ENCODE data around the gene TP53BP1.
A peak's percentile ranks its signal among the peaks of the same experiment; 100 is the strongest.
"Not testable (repeated sequence)": the region's sequence is repeated elsewhere in the genome, so short reads cannot be mapped to it uniquely, and the experiment has no call there.

The TP53BP1 gene

DNA sequence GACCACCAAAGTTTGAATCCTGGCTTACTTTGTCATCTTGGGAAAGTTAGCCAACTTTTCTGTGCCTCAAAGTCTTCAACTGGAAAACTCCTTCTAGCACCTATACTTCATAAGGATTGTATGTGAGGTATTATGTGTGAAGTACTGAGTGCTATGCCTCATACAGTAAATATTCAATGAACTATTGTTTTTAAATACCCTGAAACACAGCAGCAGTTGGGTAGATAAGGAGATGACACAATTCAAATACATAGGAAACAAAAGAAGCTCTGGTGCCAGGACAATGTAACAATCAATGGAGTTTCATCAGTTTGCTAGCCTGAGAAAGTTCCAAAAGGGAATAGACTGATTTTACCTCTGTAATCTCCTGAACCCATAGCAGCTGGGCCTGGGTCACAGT is 78.8 kb downstream of the TP53BP1 start:
- no peak for DNase-seq (ENCODE audit: low read depth in 2 of 2)

DNA sequence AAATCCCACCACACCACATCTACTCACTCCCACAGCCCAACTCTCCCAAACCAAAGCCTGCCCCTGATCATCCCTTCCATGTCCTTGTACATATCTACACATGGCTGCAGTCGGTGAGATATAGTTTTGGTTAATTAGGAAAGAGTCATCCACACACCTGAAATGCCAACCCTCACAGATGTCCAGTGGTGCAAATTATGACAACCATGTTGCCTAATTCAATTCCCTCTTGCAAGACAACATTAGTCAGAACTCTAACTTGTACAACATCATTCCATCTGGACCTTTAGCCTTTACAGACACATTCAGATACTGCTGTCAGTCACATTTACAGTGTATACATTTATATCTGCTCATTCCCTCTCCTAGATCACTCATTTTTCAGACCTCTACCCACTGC is 80.9 kb downstream of the TP53BP1 start:
- DNase-seq (ENCODE audit: low read depth in 2 of 2), result no peak

DNA sequence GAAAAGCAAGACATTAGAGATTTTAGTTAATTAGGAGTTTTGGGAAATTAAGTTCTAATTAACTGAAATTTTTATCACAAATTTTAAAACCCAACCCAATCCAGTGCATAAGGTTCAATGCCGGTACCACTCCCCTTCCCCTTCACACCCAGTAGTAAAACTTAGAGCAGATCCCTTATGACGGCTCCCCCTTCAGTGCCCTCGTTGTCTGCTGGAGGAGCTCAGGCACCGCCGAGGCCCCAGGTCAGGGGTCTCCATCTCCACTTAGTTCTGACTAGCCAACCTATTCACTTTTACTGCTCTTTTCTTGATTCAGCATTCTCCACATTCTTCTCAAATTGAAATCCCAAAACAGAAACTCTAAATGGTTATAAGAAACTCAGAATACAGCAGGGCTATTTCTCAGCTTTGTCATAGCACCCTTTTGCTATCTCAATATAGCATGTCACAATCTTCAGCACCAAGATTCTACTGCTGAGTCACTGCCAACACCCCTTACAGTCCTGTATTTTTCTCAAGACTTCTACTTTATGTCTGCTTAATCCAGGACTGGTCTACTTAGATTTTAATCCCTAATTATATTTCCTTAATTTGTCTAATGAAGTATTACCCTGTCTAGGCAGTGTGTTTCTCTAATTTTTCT is 82.3 kb downstream of the TP53BP1 start:
- no peak for DNase-seq (ENCODE audit: low read depth in 2 of 2)

DNA sequence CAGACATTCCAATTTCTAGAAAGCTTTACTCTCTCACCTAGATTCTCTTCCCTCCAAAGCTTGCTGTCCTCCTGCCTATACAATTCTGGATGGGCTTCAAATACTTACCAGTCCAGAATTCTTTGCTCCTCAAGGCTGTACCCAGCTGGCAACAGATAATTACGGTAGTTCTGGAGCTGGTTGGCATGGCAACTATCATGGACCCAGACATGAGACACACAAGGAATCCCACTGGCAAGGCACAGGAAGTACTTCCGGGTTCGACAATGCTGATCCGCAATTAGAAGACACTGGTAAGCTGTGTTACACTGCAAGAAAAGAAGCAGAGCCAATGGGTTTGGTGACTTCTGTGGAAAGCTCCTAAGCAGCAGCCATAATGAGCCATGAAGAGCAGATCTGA is 84.2 kb downstream of the TP53BP1 start:
- DNase-seq (ENCODE audit: low read depth in 2 of 2), result no peak

DNA sequence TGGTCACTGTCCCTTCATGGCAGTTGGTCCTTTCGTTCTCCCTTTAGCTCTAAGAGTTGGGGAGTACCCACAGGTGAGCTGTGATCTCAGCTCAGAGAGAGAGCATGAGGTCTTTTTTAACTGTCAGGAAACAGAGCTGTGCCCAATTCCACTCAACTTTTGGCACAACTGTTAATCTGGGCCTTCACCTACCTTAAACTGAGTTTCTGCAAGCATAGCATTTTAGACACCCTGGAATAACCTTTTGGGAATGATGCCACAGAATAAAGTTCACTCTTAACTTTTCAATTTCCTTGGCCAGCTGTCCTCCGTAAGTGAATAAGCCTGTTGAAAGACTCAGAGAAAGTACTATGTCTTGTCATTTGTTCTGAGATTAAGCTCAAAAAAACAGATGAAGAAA is 86.1 kb downstream of the TP53BP1 start:
- no peak for DNase-seq (ENCODE audit: low read depth in 2 of 2)

DNA sequence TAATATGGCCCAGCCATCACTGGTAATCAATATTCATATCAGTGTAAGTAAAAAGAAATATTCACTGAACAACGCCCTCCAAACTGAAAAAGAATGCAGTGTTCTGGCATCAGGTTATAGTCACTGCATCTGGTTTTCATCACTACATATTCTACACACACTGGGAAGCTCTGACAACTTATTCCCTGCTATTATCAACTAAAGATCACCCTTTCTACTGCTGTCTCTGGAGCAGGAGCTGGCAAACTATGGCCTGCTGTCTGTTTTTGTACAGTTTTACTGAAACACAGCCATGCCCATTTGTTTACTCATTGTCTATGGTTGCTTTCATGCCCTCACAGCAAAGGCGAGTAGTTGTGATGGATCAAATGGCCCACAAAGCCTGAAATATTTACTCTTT is 86.8 kb downstream of the TP53BP1 start:
- no peak for DNase-seq (ENCODE audit: low read depth in 2 of 2)

DNA sequence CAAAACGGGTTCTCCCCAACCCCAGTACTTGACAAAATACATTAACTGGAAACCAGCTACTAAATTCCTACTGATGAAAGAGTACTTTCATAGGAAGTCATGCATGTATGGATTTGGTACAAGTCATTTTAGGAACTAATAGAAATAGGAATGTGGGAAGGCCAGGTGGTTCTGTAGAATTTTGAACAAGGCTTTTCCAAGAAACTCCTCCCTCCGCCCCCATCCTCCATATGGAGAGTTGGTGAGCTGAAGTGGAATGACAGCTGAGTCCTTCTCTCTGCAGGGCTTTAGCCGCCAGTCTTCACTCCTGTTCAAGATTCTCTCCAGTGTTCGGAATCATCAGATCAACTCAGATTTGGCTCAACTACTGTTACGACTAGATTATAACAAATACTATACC is 88.8 kb downstream of the TP53BP1 start:
- DNase-seq (ENCODE audit: low read depth in 2 of 2), result no peak

DNA sequence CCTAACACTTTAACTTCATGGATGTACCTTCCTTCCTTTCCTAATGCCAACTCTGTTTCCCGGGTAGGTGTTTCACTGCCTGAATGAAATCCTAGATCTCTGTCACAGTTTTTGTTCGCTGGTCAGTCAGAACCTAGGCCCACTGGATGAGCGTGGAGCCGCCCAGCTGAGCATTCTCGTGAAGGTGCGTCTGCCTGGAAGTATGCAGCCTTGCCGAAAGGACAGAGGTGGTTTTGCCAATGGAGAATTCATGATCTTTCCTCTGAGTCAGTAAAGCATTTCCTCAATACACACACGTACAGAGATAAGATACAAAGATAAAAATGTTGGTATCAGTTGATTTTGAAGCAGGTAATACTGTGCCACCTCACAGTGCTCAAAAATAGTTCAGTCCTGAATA is 89.3 kb downstream of the TP53BP1 start:
- DNase-seq (ENCODE audit: low read depth in 2 of 2), result no peak

DNA sequence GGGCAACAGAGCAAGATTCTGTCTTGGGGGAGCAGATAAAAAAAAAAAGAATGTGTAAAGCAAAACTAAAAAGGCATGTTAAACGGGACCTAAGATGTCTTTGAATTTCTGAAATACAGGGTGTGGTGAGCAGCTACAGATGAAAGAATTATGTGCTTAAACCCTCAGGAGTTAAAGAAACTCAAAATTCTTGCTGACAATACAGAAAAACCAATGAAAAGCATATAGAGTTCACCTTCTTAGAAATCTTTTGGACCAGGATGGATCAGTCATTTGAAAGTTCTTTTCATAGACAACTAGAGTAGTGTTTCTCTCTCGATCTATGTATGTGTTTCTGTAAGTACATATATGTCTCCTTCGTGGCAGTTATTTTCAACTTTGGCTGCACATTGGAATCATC is 90.7 kb downstream of the TP53BP1 start:
- no peak for DNase-seq (ENCODE audit: low read depth in 2 of 2)

DNA sequence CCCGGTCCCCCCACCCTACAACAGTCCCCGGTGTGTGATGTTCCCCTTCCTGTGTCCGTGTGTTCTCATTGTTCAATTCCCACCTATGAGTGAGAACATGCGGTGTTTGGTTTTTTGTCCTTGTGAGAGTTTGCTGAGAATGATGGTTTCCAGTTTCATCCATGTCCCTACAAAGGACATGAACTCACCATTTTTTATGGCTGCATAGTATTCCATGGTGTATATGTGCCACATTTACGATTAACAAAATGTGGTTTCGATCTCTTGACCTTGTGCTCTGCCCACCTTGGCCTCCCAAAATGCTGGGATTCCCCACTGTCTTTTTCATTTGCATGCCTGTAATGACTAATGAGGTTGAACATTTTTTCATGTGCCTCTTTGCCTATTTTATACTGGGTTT is 99.4 kb downstream of the TP53BP1 start:
- not testable (repeated sequence) for DNase-seq (ENCODE audit: low read depth in 2 of 2)

DNA sequence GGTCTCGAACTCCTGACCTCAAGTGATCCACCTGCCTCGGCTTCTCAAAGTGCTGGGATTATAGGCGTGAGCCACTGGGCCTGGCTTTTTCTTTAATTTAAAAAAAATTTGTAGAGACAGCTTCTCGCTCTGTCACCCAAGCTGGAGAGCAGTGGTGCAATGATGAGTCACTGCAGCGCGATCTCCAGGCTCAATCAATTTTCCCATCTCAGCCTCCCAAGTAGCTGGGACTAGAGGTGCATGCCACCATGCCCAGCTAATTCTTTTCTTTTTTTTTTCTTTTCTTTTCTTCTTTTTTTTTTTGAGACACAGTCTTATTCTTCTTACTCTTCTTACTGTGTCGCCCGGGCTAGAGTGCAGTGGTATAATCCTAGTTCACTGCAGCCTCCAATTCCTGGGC is 102.2 kb downstream of the TP53BP1 start:
- DNase-seq (ENCODE audit: low read depth in 2 of 2), result no peak

DNA sequence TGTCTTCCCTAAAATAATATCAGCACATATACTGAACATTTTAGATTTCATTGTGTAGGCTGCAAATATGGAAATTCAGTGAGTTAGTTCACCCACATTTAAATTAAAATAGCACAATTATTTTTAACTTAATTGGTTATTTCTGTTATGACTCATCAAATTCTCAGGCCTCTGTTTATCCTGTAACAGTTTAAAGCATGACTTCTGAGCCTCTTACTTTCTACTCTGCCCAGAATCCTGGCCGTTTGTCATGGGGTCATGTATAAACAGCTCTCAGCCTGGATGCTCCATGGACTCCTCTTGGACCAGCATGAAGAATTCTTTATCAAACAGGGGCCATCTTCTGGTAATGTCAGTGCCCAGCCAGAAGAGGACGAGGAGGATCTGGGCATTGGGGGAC is 109.9 kb downstream of the TP53BP1 start:
- no peak for DNase-seq (ENCODE audit: low read depth in 2 of 2)

DNA sequence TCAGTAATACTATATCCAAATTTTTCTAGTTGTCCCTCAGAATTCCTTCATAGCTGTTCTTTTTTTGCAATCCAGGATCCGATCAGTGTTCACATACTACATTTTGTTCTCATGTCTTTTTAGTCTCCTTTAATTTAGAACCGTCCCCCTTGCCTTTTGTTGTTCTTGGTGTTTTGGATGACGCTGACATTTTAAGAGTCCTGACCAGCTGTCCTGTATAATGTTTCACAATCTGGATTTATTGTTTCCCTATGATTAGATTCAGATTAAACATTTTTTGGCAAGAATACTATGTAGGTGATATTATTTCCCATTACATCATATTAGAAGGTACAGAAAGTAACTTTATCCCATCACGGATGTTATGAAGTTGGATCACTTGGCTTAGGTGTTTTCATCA is 110.6 kb downstream of the TP53BP1 start:
- no peak for DNase-seq (ENCODE audit: low read depth in 2 of 2)

DNA sequence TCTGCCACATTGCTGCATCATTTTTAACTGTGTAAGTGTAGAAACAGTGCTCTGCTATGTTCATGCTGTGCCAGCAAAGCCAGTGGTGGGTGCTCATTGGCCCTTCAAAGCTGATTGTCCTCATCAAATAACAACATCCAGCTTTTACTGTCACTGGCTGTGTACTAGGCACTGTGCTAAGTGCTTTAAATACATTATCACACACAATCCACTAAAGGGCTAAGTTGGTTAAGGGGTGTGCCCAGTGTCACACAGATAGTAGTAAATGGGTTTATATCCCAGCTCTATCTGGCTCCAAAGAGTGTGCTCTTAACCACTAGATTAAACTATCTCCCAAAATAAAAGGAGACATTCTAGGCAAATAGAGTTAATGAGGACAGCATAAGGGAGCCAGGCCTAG is 114.4 kb downstream of the TP53BP1 start:
- DNase-seq (ENCODE audit: low read depth in 2 of 2), result no peak

DNA sequence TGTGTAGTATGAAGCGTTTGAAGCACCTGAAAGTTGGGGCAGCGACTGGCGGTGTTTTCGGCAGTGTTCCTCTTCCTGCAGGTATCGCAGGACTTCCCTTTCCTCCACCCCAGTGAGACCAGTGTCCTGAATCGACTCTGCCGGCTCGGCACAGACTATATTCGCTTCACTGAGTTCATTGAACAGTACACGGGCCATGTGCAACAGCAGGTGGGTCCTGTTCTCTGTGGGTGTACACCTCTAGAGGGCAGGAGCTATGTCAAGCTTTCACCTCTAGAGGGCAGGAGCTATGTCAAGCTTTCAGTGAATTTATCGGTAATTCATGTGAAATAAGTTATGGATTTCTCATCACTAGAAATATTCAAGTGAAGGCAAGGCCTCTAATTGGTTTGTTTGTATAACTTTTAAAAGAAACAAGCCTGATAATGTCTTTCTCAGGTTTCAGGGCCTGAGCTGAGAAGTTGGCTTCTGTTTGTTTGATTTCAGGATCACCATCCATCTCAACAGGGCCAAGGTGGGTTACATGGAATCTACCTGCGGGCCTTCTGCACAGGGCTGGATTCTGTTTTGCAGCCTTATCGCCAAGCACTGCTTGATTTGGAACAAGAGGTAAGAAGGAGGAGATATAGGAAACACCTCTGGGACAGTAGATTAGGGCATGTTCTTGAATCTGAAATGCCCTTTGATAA is 116.8 kb downstream of the TP53BP1 start:
- no peak for DNase-seq (ENCODE audit: low read depth in 2 of 2)

DNA sequence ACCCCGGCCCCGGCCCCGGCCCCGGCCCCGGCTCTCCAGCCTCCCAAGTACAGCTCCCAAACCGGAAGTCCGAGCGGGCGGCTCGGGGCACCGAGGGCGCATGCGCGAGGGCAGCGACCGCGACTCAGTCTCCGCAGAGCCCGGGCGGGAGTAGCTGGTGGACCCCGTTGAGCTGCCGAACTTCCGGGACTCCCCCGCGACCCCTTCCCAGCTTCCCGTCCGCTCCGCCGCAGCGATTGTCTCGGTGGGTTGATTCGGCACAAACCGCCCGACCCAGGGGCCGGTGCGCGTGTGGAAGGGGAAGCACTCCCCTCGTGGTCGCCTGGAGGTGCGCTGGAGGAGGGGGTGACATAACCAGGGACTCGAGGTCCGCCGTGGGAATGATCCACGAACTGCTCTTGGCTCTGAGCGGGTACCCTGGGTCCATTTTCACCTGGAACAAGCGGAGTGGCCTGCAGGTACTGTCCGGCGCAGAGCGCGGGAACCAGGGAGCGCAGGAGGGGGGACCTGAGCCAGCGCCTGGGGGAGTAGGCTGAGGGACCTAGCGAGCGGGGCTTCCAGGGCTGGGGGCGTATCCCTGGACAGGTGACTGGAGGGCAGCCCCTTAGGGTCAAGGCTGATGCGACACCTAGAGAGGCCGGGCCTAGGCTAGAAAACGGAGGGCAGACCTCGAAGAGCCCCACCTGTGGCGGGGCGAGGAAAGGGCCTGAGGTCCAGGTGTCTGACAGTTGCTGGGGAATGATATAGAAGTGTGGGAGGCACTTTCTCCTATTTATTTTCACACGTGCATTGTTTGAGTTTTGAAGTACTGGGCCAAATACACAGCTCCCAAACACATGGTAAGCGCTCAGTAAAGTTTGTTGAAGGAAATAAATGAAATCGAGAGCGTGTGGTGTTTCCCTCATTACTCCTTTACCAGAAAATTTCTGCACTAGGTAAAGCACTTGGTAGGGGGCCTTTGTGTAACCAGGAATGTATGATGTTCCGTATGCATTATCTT is 121.7 kb downstream of the TP53BP1 start, which contains the start of the genes TUBGCP4 and ZSCAN29:
TSS of gene TUBGCP4 (plus strand) at position 127 of the 1,000 bp plus-strand sequence. CDS start at position 381, 254 bp downstream.
TSS of gene ZSCAN29 (minus strand) at position 69 of the 1,000 bp plus-strand sequence. CDS start 1,130 bp downstream, outside the sequence.
- DNase-seq (ENCODE audit: low read depth in 2 of 2), result peak; percentile 28 to 34

DNA sequence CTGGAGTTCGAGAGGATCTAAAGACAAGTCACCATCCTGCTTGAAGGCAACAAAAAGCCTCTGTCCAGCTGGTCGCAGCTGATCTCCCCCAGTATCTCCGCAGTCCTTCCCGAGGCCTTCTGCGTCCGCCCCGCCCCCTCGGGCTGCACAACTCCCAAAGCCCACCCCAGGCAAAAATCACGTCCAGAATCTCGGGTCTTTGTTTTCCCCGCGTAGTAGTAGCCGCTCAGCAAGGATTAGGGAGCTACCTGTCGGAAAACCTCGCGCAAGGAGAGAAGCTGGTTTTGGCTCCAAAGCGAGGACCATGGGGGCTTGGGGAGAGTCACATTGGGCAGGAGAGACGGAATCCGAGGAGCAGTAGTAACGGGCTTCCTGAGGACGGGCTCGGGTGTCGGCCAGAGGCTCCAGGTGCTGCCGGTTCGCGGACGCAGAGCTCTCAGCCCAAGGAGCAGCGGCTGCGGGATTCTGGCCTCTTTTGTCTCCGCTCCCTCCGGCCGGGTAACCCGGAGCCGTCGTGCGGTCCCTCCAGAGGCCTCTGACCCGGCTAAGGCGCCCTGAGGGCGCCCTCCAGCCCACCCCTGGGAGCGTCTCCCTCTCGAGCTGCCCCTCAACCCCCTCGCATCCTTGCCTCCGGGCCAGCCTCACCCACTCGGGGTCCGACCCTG is 122.5 kb downstream of the TP53BP1 start:
- DNase-seq (ENCODE audit: low read depth in 2 of 2), result no peak

DNA sequence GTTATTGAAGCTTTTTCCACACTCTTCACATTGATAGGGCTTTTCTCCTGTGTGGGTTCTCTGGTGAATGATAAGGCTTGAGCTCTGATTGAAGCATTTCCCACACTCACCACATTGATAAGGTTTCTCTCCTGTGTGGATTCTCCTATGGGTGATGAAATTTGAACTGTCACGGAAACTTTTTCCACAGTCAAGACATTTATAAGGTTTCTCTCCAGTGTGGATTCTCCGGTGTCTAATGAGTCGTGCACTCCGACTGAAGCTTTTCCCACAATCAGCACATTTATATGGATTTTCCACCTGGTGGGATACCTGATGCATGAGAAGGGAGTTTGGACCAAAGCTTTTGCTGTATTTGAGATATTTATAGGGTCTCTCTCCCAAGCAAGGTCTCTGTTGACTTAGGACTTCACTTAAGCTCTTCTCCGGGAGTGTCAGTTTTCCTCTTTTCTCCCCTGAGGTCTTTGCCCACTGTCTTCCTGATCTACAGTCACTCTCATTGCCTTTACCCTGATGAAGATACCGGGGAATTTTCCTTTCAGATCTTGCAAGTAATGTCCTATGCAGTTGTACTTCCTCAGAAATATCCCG is 131.5 kb downstream of the TP53BP1 start:
- no peak for DNase-seq (ENCODE audit: low read depth in 2 of 2)

DNA sequence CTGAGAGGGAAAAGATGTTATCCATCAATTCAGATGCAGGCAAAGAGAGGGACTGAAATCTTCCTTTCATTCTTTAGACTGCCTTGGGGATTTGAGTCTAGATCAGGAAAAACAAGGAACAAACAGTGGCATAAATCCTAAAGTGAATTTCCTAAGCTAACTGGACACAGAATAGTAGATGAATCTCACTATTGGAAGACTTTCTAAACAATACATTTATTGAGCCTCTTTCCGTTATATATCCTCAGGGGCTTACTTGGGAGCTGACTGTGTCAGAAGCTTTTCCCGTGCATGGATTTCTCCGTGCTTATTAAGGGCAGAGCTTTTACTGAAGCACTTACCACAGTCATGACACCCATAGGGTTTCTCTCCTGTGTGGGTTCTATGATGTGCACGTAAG is 132.1 kb downstream of the TP53BP1 start:
- DNase-seq (ENCODE audit: low read depth in 2 of 2), result no peak
